ENCODE results near the gene KRT15.

KRT15 gene

DNA sequence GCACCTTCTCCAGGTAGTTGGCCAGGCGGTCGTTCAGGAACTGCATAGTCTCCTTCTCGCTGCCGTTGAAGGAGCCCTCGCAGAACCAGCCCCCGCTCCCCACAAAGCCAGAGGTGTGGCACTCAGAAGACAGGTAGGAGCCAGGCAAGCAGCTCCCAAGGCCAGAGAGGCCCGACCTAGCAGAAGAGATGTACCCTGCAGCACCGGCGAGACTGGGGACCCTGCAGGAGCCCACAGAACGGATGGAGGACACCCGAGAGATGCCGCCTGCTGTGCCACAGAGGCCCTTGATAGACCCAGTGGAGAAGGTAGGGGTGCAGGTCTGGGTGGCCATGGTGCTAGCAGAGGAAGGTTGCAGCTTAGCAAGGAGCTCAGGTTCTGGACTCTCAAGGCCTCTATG lies 29.2 kb downstream of the KRT15 start, which contains the start of gene KRT36:
TSS of gene KRT36 (minus strand) at position 380 of the 400 bp plus-strand sequence. CDS start at position 334, 46 bp downstream.
- H3K27me3 Mint-ChIP-seq, result peaks cover 30% of the 10 kb centered on the region
- peaks cover 11% of the 10 kb centered on the region for H3K4me1 Mint-ChIP-seq
- H3K36me3 Mint-ChIP-seq, result no peaks in the 10 kb centered on the region
- no peak within 1 kb of the TSS for H3K27ac Mint-ChIP-seq
- H3K4me3 Mint-ChIP-seq, result no peak within 1 kb of the TSS
- no peak for ATAC-seq
- H3K9me3 Mint-ChIP-seq, result no peaks in the 10 kb centered on the region

- Mint-ChIP-seq H3K27me3 (peaks cover 21% of the 10 kb centered on the region), H3K4me3 (no peak overlapping the region), H3K9me3 (no peaks in the 10 kb centered on the region), H3K36me3 (no peaks in the 10 kb centered on the region), H3K4me1 (peaks cover 11% of the 10 kb centered on the region), H3K27ac (no peak overlapping the region)
- ATAC-seq, result no peak
Measured at GRCh38 chr17:41486809-41487530, 31.7 kb downstream of the KRT15 start.

GRCh38 chr17:41486316-41486715 lies 32.4 kb downstream of the KRT15 start:
- Mint-ChIP-seq H3K27me3 (peaks cover 21% of the 10 kb centered on the region), H3K4me1 (peaks cover 11% of the 10 kb centered on the region), H3K27ac (no peak overlapping the region), H3K36me3 (no peaks in the 10 kb centered on the region), H3K4me3 (no peak overlapping the region), H3K9me3 (no peaks in the 10 kb centered on the region)
- ATAC-seq, result no peak

- H3K4me3 Mint-ChIP-seq, result no peak overlapping the region
- no peak overlapping the region for H3K27ac Mint-ChIP-seq
- peaks cover 4% of the 10 kb centered on the region for H3K4me1 Mint-ChIP-seq
- ATAC-seq, result no peak
- H3K36me3 Mint-ChIP-seq, result no peaks in the 10 kb centered on the region
- peaks cover 21% of the 10 kb centered on the region for H3K27me3 Mint-ChIP-seq
- H3K9me3 Mint-ChIP-seq, result no peaks in the 10 kb centered on the region
Measured at GRCh38 chr17:41484920-41485904, 33.5 kb downstream of the KRT15 start.

DNA sequence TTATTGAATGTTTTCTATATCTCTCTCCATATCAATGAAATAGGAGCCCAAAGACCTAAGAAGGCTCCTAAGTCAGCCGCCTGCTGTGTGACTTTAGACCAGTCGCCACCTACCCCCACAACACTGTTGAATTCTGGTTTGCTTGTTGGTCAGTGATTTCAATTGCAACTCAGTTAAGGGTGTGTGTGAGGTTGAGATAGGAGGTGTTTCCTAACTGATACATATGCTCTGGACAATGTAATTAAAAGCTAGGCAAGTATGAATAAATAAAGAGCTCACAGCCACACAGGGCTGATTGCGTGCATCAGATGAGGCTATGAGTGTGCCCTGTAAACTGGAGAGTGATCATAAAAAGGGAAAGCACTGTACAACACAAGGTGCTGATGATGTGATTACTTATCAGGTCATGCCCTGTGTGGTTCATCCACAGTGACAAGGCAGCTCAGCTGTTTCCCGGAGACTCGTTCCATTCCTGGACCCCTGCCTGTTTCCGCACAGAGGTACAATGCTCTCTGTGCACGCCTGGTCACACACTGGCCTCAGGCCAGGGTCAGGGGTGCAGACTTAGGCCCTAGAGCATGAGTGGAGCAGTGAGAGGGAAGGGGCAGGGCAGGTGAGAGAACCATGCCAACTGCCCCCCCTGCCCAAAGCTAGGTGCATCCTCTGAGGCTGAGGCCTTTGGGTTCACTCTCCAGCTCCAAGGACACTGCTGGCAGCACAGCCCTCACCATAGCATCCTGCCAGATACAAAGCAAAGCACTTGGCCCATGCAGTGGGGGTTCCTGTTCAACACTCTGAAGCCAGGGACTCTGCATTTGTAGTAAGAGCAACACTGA lies 34.5 kb downstream of the KRT15 start:
- no peaks in the 10 kb centered on the region for H3K9me3 Mint-ChIP-seq
- no peaks in the 10 kb centered on the region for H3K36me3 Mint-ChIP-seq
- no peaks in the 10 kb centered on the region for H3K4me1 Mint-ChIP-seq
- H3K4me3 Mint-ChIP-seq, result no peak overlapping the region
- no peak for ATAC-seq
- H3K27me3 Mint-ChIP-seq, result peaks cover 21% of the 10 kb centered on the region
- no peak overlapping the region for H3K27ac Mint-ChIP-seq

- no peak for ATAC-seq
- no peaks in the 10 kb centered on the region for H3K4me1 Mint-ChIP-seq
- H3K27ac Mint-ChIP-seq, result no peak overlapping the region
- H3K36me3 Mint-ChIP-seq, result no peaks in the 10 kb centered on the region
- peaks cover 21% of the 10 kb centered on the region for H3K27me3 Mint-ChIP-seq
- no peaks in the 10 kb centered on the region for H3K9me3 Mint-ChIP-seq
- H3K4me3 Mint-ChIP-seq, result no peak overlapping the region
Measured at GRCh38 chr17:41483531-41483930, 35.2 kb downstream of the KRT15 start.

GRCh38 chr17:41481036-41481435 lies 37.7 kb downstream of the KRT15 start, which contains the start of gene KRT35:
TSS of gene KRT35 (minus strand) at chr17:41481151. CDS start at chr17:41481097, 54 bp downstream.
- H3K27me3 Mint-ChIP-seq, result peaks cover 14% of the 10 kb centered on the region
- no peak for ATAC-seq
- no peak within 1 kb of the TSS for H3K27ac Mint-ChIP-seq
- no peaks in the 10 kb centered on the region for H3K4me1 Mint-ChIP-seq
- no peaks in the 10 kb centered on the region for H3K36me3 Mint-ChIP-seq
- H3K9me3 Mint-ChIP-seq, result no peaks in the 10 kb centered on the region
- no peak within 1 kb of the TSS for H3K4me3 Mint-ChIP-seq

DNA sequence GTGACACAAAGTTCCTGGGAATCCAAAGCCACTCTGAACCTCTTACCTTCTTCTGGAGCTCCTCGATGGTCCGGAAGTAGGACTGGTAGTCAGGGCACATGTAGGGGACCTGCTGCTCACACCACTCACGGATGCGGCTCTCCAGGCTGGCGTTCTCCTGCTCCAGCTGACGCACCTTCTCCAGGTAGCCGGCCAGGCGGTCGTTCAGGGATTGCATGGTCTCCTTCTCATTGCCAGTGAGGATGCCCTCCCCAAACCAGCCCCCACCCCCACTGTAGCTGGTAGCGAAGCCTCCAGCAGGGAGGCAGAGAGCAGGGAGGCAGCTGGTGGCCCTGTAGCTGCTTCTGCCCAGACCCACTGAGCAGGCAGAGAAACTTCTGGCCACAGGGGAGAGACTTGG lies 38.1 kb downstream of the KRT15 start:
- no peaks in the 10 kb centered on the region for H3K4me1 Mint-ChIP-seq
- ATAC-seq, result no peak
- no peak overlapping the region for H3K4me3 Mint-ChIP-seq
- peaks cover 10% of the 10 kb centered on the region for H3K27me3 Mint-ChIP-seq
- no peak overlapping the region for H3K27ac Mint-ChIP-seq
- H3K36me3 Mint-ChIP-seq, result no peaks in the 10 kb centered on the region
- no peaks in the 10 kb centered on the region for H3K9me3 Mint-ChIP-seq

DNA sequence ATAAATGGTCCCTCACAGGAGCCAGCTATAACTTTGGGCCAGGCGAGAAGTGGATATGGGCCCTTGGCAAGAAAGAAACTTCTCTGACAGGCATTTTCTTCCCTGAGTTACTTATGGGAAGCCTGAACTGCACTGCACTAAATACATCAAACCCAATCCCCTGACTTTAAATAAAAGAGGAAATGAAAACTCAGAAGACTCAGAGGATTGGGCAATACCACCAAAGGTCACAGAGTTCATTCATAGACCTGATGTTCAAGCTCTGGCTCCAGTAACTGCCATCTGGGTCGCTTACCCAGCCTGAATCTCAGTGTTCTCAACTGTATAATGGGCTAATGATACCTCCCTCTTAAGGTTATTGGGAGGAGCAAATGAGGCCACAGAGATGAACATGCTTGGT lies 38.6 kb downstream of the KRT15 start:
- Mint-ChIP-seq H3K4me3 (no peak overlapping the region), H3K9me3 (no peaks in the 10 kb centered on the region), H3K4me1 (no peaks in the 10 kb centered on the region), H3K36me3 (no peaks in the 10 kb centered on the region), H3K27me3 (peaks cover 6% of the 10 kb centered on the region), H3K27ac (no peak overlapping the region)
- peak; percentile 68 for ATAC-seq

DNA sequence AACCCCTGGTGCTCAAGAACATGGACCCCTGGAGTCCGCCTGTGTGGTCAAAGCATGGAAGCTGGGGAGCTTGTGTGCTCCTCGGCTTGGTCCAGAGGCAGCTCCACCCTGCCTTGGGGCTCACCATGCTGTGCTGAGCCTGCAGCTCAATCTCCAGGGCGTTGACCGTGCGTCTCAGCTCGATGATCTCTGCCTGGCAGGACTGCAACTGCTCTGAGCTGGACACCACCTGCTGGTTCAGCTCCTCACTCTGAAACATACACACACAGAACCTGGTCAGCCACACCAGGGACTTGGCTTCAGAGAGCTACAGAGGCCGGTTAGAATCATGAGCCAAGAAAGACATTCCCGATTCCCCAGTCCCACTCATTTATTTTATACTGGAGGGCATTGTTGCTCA lies 40.5 kb downstream of the KRT15 start:
- no peaks in the 10 kb centered on the region for H3K9me3 Mint-ChIP-seq
- H3K27ac Mint-ChIP-seq, result no peak overlapping the region
- H3K27me3 Mint-ChIP-seq, result peaks cover 12% of the 10 kb centered on the region
- no peaks in the 10 kb centered on the region for H3K4me1 Mint-ChIP-seq
- no peak for ATAC-seq
- no peak overlapping the region for H3K4me3 Mint-ChIP-seq
- no peaks in the 10 kb centered on the region for H3K36me3 Mint-ChIP-seq

- no peaks in the 10 kb centered on the region for H3K36me3 Mint-ChIP-seq
- ATAC-seq, result no peak
- H3K4me1 Mint-ChIP-seq, result no peaks in the 10 kb centered on the region
- H3K27me3 Mint-ChIP-seq, result peaks cover 22% of the 10 kb centered on the region
- H3K27ac Mint-ChIP-seq, result no peak overlapping the region
- no peak overlapping the region for H3K4me3 Mint-ChIP-seq
- H3K9me3 Mint-ChIP-seq, result no peaks in the 10 kb centered on the region
Measured at GRCh38 chr17:41476866-41477815, 41.5 kb downstream of the KRT15 start.

GRCh38 chr17:41475421-41475820 lies 43.3 kb downstream of the KRT15 start:
- H3K36me3 Mint-ChIP-seq, result no peaks in the 10 kb centered on the region
- no peaks in the 10 kb centered on the region for H3K9me3 Mint-ChIP-seq
- H3K27me3 Mint-ChIP-seq, result peaks cover 22% of the 10 kb centered on the region
- no peak for ATAC-seq
- no peak overlapping the region for H3K4me3 Mint-ChIP-seq
- no peak overlapping the region for H3K27ac Mint-ChIP-seq
- no peaks in the 10 kb centered on the region for H3K4me1 Mint-ChIP-seq

DNA sequence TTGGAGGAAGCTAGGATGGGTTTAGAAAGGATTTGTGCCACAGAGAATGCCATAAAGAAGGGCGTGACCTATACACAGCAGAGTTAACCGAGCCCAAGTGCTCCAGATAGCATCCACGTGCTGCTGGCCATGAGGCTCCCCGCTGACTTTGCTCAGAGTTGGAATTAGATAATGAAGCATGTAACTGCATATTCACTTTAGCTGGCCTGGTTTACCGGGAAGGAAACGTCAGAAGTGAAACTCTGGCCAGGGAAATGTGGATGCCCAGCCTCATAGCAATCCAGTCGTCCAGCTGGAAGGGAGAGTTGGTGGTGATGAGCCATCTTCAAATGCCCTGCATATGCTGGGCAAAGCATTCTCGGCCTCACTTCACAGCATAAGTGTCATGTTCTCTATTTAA lies 43.8 kb downstream of the KRT15 start:
- Mint-ChIP-seq H3K27ac (no peak overlapping the region), H3K4me1 (no peaks in the 10 kb centered on the region), H3K36me3 (no peaks in the 10 kb centered on the region), H3K4me3 (no peak overlapping the region), H3K27me3 (peaks cover 22% of the 10 kb centered on the region), H3K9me3 (no peaks in the 10 kb centered on the region)
- no peak for ATAC-seq

- H3K4me3 Mint-ChIP-seq, result no peak overlapping the region
- no peak overlapping the region for H3K27ac Mint-ChIP-seq
- H3K27me3 Mint-ChIP-seq, result peaks cover 56% of the 10 kb centered on the region
- H3K36me3 Mint-ChIP-seq, result no peaks in the 10 kb centered on the region
- no peaks in the 10 kb centered on the region for H3K4me1 Mint-ChIP-seq
- ATAC-seq, result no peak
- peaks cover 3% of the 10 kb centered on the region for H3K9me3 Mint-ChIP-seq
Measured at GRCh38 chr17:41468346-41468745, 50.3 kb downstream of the KRT15 start.
